NCI-H226 (cell line): ENCODE results near the gene CDC14A.

Experiments
- DNase-seq: peaks from one replicate; pipeline ENCODE4 v3.0.0-alpha.2; 2015

CDC14A gene

GRCh38 chr1:100543640-100544039 is 191.3 kb downstream of the CDC14A start:
- DNase-seq: no peak

GRCh38 chr1:100544791-100545190 is 192.5 kb downstream of the CDC14A start:
- DNase-seq: no peak

DNA sequence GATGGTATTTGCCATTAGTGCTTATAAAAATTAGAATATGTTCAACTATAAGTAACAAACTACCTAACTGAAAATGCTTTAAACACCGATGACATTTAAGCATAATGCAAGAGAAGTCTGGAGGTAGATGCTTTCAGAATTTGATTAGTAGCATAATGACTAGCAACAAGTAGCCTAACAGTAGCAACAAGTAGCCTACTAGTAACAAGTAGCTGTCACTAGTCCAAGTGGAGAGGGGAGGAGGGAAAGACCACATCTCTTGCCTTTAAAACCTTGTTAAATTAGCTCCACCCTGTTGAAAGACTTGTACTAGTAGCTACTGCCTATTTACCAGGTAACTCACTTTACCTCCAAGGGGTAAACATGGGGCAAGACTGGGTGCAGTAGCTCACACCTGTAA is 193.5 kb downstream of the CDC14A start:
- no peak for DNase-seq

GRCh38 chr1:100552031-100552430 is 199.7 kb downstream of the CDC14A start:
- no peak for DNase-seq

GRCh38 chr1:100552922-100553321 is 200.6 kb downstream of the CDC14A start:
- no peak for DNase-seq

DNA sequence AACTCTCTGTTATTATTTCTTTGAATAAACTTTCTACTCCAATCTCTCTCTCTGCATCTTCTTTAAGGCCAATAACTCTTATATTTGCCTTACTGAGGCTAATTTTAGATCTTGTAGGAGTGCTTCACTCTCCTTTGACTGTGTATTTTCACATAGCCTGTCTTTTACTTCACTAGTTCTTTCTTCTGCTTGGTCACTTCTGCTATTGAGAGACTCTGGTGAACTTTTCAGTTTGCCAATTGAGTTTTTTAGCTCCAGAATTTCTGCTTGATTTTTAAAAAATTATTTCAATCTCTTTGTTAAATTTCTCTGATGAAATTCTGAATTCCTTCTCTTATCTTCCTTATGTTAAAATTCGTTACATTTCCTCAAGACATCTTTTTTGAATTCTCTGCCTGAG is 203.9 kb downstream of the CDC14A start:
- DNase-seq: no peak

GRCh38 chr1:100556925-100557605 is 204.8 kb downstream of the CDC14A start:
- no peak for DNase-seq

GRCh38 chr1:100557606-100557953 is 205.3 kb downstream of the CDC14A start:
- no peak for DNase-seq

DNA sequence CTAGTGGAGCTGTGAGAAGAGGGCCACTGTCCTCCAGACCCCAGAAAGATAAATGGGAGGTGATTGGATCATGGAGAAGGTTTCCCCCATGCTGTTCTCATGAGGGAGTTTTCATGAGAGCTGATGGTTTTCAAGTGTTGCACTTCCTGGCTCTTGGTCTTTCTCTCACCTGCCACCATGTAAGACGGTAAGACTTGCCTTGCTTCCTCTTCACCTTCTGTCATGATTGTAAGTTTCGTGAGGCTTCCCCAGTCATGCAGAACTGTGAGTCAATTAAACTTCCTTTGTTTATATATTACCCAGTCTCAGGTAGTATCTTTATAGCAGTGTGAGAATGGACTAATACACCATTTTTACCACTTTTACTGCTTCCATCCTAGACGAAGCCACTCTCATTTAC is 213.2 kb downstream of the CDC14A start:
- no peak for DNase-seq

- no peak for DNase-seq
Measured at GRCh38 chr1:100565937-100566699, 213.8 kb downstream of the CDC14A start.

DNA sequence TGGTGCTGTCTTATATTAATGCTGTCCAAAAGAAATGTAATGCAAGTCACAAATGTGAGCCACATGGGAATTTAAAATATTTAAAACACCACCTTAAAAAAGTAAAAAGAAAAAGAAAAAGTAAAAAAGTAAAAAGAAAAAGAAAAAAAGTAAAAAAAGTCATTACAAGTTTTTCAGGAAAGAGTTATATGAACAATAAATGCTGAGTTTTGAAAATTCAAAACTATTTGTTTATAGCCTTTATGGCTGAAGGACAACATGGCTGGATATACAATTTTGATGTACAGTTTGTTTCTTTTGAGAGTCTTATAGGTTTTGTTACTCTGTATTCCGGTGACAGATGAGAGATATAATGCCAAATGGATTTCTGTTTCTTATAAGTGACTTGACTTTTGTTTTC is 214.8 kb downstream of the CDC14A start:
- DNase-seq: no peak
